Keratinocyte (primary cell): Measurements from ENCODE around the gene GPATCH2. TPM values are rescaled to one million over a fixed set of nuclear protein-coding genes. Genes with fewer than 3 reads are reported as not detected.

ENCODE experiments used
- DNase-seq: peaks from one replicate; pipeline ENCODE4 v3.0.0-alpha.2; 2011; ENCODE audit warnings: low read depth, missing footprints, low spot score
- FAIRE-seq: peaks from 2 replicates; lab custom pipeline; 2011; peaks lifted over from hg19 to GRCh38; lab: Jason Lieb, UNC
- H2AFZ ChIP-seq: 2 replicates; pipeline ENCODE4 v1.6.0; 2012; ENCODE audit warnings: low read length, control low read depth, inconsistent platforms; ENCODE audit not compliant: control insufficient read depth
- H3K27ac ChIP-seq: 2 replicates; pipeline ENCODE4 v1.5.1; 2011; ENCODE audit warnings: low read length; ENCODE audit not compliant: control insufficient read depth, insufficient read depth
- H3K27me3 ChIP-seq: 3 replicates; pipeline ENCODE4 v1.6.0; 2011; ENCODE audit warnings: low read length; ENCODE audit not compliant: control insufficient read depth, insufficient read depth; ENCODE audit errors: extremely low read depth
- H3K36me3 ChIP-seq, 2 experiments: 2 replicates in 1 of 2; 3 replicates in 1 of 2; pipeline ENCODE4 v1.5.1; 2011; ENCODE audit warnings: low read length in 2 of 2, mild to moderate bottlenecking in 1 of 2; ENCODE audit not compliant: control insufficient read depth in 2 of 2, insufficient read depth in 2 of 2; ENCODE audit errors: extremely low read depth in 1 of 2
- H3K4me1 ChIP-seq: 3 replicates; pipeline ENCODE4 v1.5.1; 2011; ENCODE audit warnings: low read length; ENCODE audit not compliant: control insufficient read depth, insufficient read depth; ENCODE audit errors: extremely low read depth
- H3K4me2 ChIP-seq: 3 replicates; pipeline ENCODE4 v1.6.0; 2011; ENCODE audit warnings: low read depth, low read length; ENCODE audit not compliant: control insufficient read depth, insufficient read depth; ENCODE audit errors: extremely low read depth
- H3K4me3 ChIP-seq, 3 experiments: fragments of 200-600 bp in 1 of 3; sonication (generic) in 1 of 3; 2 replicates in 2 of 3; 3 replicates in 1 of 3; pipeline ENCODE4 v1.5.1; 2011 to 2016; ENCODE audit warnings: low read length in 3 of 3, mild to moderate bottlenecking in 3 of 3, control low read depth in 2 of 3, inconsistent platforms in 1 of 3, low read depth in 1 of 3, mixed read lengths in 1 of 3, mixed run types in 1 of 3, moderate library complexity in 1 of 3; ENCODE audit not compliant: control insufficient read depth in 2 of 3, insufficient read depth in 2 of 3; ENCODE audit errors: extremely low read depth in 1 of 3
- H3K79me2 ChIP-seq: 2 replicates; pipeline ENCODE4 v1.6.0; 2012; ENCODE audit warnings: low read length; ENCODE audit not compliant: control insufficient read depth, insufficient read depth
- H3K9ac ChIP-seq: 3 replicates; pipeline ENCODE4 v1.6.0; 2011; ENCODE audit warnings: low read length; ENCODE audit not compliant: control insufficient read depth, insufficient read depth; ENCODE audit errors: extremely low read depth
- H3K9me1 ChIP-seq: 3 replicates; pipeline ENCODE4 v1.6.0; 2011; ENCODE audit warnings: low read length; ENCODE audit not compliant: control insufficient read depth, insufficient read depth; ENCODE audit errors: extremely low read depth
- H3K9me3 ChIP-seq: 2 replicates; pipeline ENCODE4 v1.5.1; 2012; ENCODE audit warnings: low read depth, low read length; ENCODE audit not compliant: control insufficient read depth
- H4K20me1 ChIP-seq: 3 replicates; pipeline ENCODE4 v1.6.0; 2011; ENCODE audit warnings: low read length; ENCODE audit not compliant: control insufficient read depth, insufficient read depth; ENCODE audit errors: extremely low read depth
- CTCF ChIP-seq, 3 experiments: IDR thresholded peaks in 1 of 3; conservative IDR thresholded peaks in 1 of 3; optimal IDR thresholded peaks in 1 of 3; 2 replicates in 2 of 3; 3 replicates in 1 of 3; pipeline versions ENCODE3 to v1.5.1; 2011; ENCODE audit warnings: low read length in 3 of 3, mild to moderate bottlenecking in 3 of 3, moderate library complexity in 2 of 3, control low read depth in 1 of 3, inconsistent platforms in 1 of 3; ENCODE audit not compliant: insufficient read depth in 2 of 3; ENCODE audit errors: extremely low read depth in 1 of 3
- EZH2 ChIP-seq: IDR thresholded peaks from one replicate; pipeline ENCODE4 v1.6.1; 2012; ENCODE audit warnings: inconsistent platforms, mild to moderate bottlenecking, low read length, moderate library complexity
- dilution Hi-C: fragments of 300-500 bp; cut with MboI; formaldehyde crosslinking; loops from one replicate; pipeline ENCODE4 v1.7.0; 2020; ENCODE audit warnings: low sequenced_read_pairs; ENCODE audit not compliant: extremely low pct_ligation_motif_present
- polyA plus RNA-seq, 5 experiments: library from polyadenylated mRNA; depleted of rRNA in 3 of 5; stranded (reverse) in 3 of 5; stranded (forward) in 1 of 5; unstranded in 1 of 5; fragments of >200 nt; gene quantifications; 1 replicate in 1 of 5; 2 replicates in 3 of 5; 3 replicates in 1 of 5; pipeline versions ENCODE4 v1.2.1 to v1.2.3, GENCODE V29; 2011 to 2012; ENCODE audit warnings: missing spikeins in 2 of 5, low read depth in 1 of 5, low replicate concordance in 1 of 5

The GPATCH2 gene
- polyA plus RNA-seq, 1 donor (not counting 4 experiments of a cell fraction or from before 2014, with no cell fraction given), result 15.7 TPM

- dilution Hi-C loops, result no loop called here
- no peaks in the 10 kb centered on the region for H3K79me2 ChIP-seq
- TF ChIP-seq CTCF (optimal IDR thresholded peaks at IDR 0.05 in 1 of 3, IDR thresholded peaks at IDR 0.05 in 1 of 3, conservative IDR thresholded peaks at IDR 0.05 in 1 of 3; ENCODE audit: extremely low read depth in 1 of 3, insufficient read depth in 2 of 3, low read length in 3 of 3) (no peak), EZH2 (no peak)
- H4K20me1 ChIP-seq, result no peaks in the 10 kb centered on the region
- FAIRE-seq (no peak), DNase-seq (no peak)
- no peaks in the 10 kb centered on the region for H3K4me1 ChIP-seq
- no peaks in the 10 kb centered on the region for H3K36me3 ChIP-seq
- no peaks in the 10 kb centered on the region for H3K9me3 ChIP-seq
- no peak overlapping the region for H3K27ac ChIP-seq
- H3K9me1 ChIP-seq, result no peaks in the 10 kb centered on the region
- no peak overlapping the region for H3K4me2 ChIP-seq
- no peak overlapping the region for H3K4me3 ChIP-seq
- no peak overlapping the region for H2AFZ ChIP-seq
- H3K27me3 ChIP-seq, result no peaks in the 10 kb centered on the region
- H3K9ac ChIP-seq, result no peak overlapping the region
Measured at GRCh38 chr1:217574265-217574949, 56.5 kb downstream of the GPATCH2 start.

- no peaks in the 10 kb centered on the region for H3K4me1 ChIP-seq
Measured at GRCh38 chr1:217569021-217569420, 61.9 kb downstream of the GPATCH2 start.

More at GRCh38 chr1:217569021-217569420, 61.9 kb downstream of the GPATCH2 start:
- Histone ChIP-seq H4K20me1 (no peaks in the 10 kb centered on the region), H3K27ac (no peak overlapping the region), H3K36me3 (no peaks in the 10 kb centered on the region), H3K4me2 (no peak overlapping the region), H3K9me1 (no peaks in the 10 kb centered on the region), H3K27me3 (no peaks in the 10 kb centered on the region), H3K4me3 (no peak overlapping the region), H3K9me3 (no peaks in the 10 kb centered on the region), H3K79me2 (no peaks in the 10 kb centered on the region), H3K9ac (no peak overlapping the region), H2AFZ (no peak overlapping the region)
- DNase-seq (no peak), FAIRE-seq (no peak)
- dilution Hi-C loops, result no loop called here
- TF ChIP-seq CTCF (optimal IDR thresholded peaks at IDR 0.05 in 1 of 3, IDR thresholded peaks at IDR 0.05 in 1 of 3, conservative IDR thresholded peaks at IDR 0.05 in 1 of 3; ENCODE audit: extremely low read depth in 1 of 3, insufficient read depth in 2 of 3, low read length in 3 of 3) (no peak), EZH2 (no peak)
